ENCODE data around the gene TSSK2.

The TSSK2 gene

DNA sequence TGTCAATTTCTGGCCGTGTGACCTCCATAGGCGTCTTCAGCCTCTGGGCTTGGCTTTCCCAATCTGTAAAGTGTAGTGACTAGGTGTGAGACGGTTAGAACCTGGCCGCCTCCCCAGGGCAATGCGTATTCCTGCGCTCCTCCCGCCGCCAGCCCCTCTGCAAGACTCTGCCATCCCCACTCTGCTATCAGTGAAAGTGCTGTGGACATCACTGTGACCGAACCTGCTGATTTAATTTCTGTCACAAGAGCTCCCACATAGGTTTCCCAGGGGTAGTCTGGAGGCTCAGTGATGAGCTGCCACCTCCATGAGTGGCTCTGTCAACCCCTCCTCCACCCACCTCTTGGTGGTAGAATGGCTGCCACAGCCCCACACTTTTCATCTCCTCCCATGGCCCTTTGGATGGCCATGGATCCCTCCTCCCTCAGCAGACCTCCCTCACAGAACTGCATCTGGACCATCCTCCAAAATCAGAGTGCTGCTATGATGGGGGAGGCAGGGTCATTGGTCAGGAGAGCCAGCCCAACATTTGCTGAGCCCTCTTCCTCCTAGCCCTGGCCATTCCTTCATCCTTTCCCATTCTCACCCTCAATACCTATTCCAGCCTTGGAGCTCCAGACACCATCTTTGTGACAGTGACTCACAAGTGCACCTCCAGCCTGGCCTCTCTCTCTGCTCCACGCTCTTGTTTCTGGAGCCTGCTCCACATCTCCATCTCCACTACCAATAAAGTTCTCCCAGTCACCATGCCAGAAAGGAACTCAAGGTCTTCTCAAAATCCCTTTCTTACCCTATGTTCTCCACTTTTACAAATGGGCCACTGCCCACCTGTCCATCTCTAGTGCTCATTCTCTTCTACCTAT is 20.5 kb downstream of the TSSK2 start:
- no peak for TF ChIP-seq TAF1 (IDR thresholded peaks at IDR 0.05; ENCODE audit: borderline replicate concordance, insufficient read depth, low read length)
- TF ChIP-seq REST (IDR thresholded peaks at IDR 0.05; ENCODE audit: insufficient read depth in 1 of 2, low read depth in 2 of 2, low read length in 2 of 2): no peak
- TF ChIP-seq POLR2AphosphoS5 (IDR thresholded peaks at IDR 0.05; ENCODE audit: low read depth, low read length): no peak
- TF ChIP-seq FOXP2 (optimal IDR thresholded peaks at IDR 0.05; ENCODE audit: borderline replicate concordance, extremely low read depth, extremely low read length, insufficient read depth): no peak
- TF ChIP-seq SIN3A (IDR thresholded peaks at IDR 0.05; ENCODE audit: borderline replicate concordance, insufficient read depth, low read length): no peak

- TF ChIP-seq SIN3A (IDR thresholded peaks at IDR 0.05; ENCODE audit: borderline replicate concordance, insufficient read depth, low read length) (no peak), REST (IDR thresholded peaks at IDR 0.05; ENCODE audit: insufficient read depth in 1 of 2, low read depth in 2 of 2, low read length in 2 of 2) (no peak), FOXP2 (optimal IDR thresholded peaks at IDR 0.05; ENCODE audit: borderline replicate concordance, extremely low read depth, extremely low read length, insufficient read depth) (no peak), TAF1 (IDR thresholded peaks at IDR 0.05; ENCODE audit: borderline replicate concordance, insufficient read depth, low read length) (no peak), POLR2AphosphoS5 (IDR thresholded peaks at IDR 0.05; ENCODE audit: low read depth, low read length) (no peak)
Measured at GRCh38 chr22:19152942-19153883, 22.1 kb downstream of the TSSK2 start.

GRCh38 chr22:19164425-19164824 is 33.3 kb downstream of the TSSK2 start:
- TF ChIP-seq FOXP2 (optimal IDR thresholded peaks at IDR 0.05; ENCODE audit: borderline replicate concordance, extremely low read depth, extremely low read length, insufficient read depth) (no peak), SIN3A (IDR thresholded peaks at IDR 0.05; ENCODE audit: borderline replicate concordance, insufficient read depth, low read length) (no peak), TAF1 (IDR thresholded peaks at IDR 0.05; ENCODE audit: borderline replicate concordance, insufficient read depth, low read length) (no peak), REST (IDR thresholded peaks at IDR 0.05; ENCODE audit: insufficient read depth in 1 of 2, low read depth in 2 of 2, low read length in 2 of 2) (no peak), POLR2AphosphoS5 (IDR thresholded peaks at IDR 0.05; ENCODE audit: low read depth, low read length) (no peak)

GRCh38 chr22:19166421-19166820 is 35.3 kb downstream of the TSSK2 start:
- no peak for TF ChIP-seq TAF1 (IDR thresholded peaks at IDR 0.05; ENCODE audit: borderline replicate concordance, insufficient read depth, low read length)
- TF ChIP-seq REST (IDR thresholded peaks at IDR 0.05; ENCODE audit: insufficient read depth in 1 of 2, low read depth in 2 of 2, low read length in 2 of 2): no peak
- no peak for TF ChIP-seq FOXP2 (optimal IDR thresholded peaks at IDR 0.05; ENCODE audit: borderline replicate concordance, extremely low read depth, extremely low read length, insufficient read depth)
